ENCODE measurements around the gene TBRG4. TPM values are rescaled to one million over a fixed set of nuclear protein-coding genes. Genes with fewer than 3 reads are reported as not detected.

TBRG4 gene
- total RNA-seq, 4 donors from 2014 or later: 45.7 to 60.1 (median 53.7) TPM

DNA sequence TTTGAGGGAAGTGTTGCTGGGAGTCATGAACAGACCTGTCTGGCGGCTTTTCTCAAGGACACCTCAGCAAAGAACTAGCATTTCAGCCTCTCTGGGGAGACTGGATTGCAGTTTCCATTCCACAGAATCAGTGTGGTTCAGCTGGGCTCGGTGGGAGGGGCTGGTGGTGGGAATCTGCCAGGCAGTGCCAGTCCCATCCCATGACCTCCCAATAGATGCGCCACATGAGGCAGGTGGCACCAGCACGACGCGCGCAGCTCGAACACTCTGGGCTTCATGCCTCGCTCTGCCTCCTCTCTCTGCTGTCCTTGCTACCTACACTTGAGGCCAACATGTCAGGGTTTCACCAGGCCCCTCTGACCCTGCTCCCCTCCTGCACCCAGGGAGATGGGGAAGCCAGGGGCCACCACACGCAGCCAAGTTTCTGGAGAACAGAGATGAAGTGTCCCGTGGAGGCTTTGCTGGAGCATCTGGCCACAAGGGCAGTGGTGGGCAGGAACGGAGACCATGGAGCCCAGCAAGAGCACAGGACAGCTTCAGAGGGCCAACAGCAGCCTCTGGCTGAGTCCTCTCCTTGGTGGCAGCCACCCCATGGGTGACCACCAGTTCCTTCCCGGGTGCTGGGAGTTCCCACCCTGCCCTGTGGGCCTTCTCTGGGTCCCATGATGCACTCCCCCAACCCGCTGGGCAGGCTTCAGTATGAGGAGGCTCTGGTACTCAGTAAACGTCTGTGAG lies 25.0 kb downstream of the TBRG4 start:
- H3K36me3 ChIP-seq: peaks cover 0 to 16% (median 5%) of the 10 kb centered on the region in 4 donors
- no peaks in the 10 kb centered on the region for H3K27me3 ChIP-seq
- 85% methylated on average over 5 of the region's 15 CpGs for WGBS
- intact Hi-C loops (cut with DNase I): loop anchor here (10.0 kb wide), 1 partner anchor 82 kb away; the partner anchor contains the start of gene CCM2
- no peak overlapping the region for H3K4me3 ChIP-seq
- no peaks in the 10 kb centered on the region for H3K9me3 ChIP-seq
- H3K4me1 ChIP-seq: peaks cover 5 to 29% (median 28%) of the 10 kb centered on the region in 4 donors
- no peak for DNase-seq (ENCODE audit: extremely low spot score)
- TF ChIP-seq POLR2AphosphoS5 (IDR thresholded peaks at IDR 0.05): no peak
- no peak for TF ChIP-seq POLR2A (IDR thresholded peaks at IDR 0.05; ENCODE audit: low read depth)
- no peak for TF ChIP-seq EP300 (IDR thresholded peaks at IDR 0.05)
- TF ChIP-seq, protein P1, sequence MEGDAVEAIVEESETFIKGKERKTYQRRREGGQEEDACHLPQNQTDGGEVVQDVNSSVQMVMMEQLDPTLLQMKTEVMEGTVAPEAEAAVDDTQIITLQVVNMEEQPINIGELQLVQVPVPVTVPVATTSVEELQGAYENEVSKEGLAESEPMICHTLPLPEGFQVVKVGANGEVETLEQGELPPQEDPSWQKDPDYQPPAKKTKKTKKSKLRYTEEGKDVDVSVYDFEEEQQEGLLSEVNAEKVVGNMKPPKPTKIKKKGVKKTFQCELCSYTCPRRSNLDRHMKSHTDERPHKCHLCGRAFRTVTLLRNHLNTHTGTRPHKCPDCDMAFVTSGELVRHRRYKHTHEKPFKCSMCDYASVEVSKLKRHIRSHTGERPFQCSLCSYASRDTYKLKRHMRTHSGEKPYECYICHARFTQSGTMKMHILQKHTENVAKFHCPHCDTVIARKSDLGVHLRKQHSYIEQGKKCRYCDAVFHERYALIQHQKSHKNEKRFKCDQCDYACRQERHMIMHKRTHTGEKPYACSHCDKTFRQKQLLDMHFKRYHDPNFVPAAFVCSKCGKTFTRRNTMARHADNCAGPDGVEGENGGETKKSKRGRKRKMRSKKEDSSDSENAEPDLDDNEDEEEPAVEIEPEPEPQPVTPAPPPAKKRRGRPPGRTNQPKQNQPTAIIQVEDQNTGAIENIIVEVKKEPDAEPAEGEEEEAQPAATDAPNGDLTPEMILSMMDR (IDR thresholded peaks at IDR 0.05): no peak
- no peak overlapping the region for H3K27ac ChIP-seq (replicated peaks in 1 of 4)

DNA sequence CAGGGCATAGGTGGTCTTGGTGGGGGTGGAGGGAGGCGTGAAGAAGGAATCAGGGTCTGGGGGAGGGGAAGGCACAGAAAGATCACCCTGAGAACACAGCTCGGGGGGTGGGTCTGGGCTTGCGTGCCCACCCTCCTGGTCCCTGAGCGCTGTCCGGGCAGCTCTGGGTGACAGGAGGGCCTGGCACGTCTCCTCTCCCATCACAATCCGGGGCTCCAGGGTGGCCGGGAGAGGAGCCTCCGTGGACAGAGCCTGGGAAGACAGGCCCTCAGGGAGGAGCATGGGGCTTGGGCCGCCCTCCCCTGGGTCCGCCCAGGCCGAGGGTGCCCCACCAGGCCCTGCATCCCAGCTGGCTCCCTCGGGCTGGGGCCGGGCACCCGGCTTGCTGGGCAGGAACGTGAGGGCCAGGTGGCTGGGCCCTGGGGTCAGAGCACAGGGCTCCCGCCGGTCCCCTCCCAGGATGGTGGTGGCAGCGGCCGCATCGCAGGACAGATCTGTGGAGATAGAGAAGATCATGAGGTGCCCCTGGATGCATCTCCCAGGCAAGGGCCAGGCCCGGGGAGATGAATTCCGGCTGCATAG lies 25.8 kb downstream of the TBRG4 start:
- 91% methylated on average over 17 of the region's 23 CpGs for WGBS
- intact Hi-C loops (cut with DNase I): loop anchor here (10.0 kb wide), 1 partner anchor 81 kb away; the partner anchor contains the start of gene CCM2

DNA sequence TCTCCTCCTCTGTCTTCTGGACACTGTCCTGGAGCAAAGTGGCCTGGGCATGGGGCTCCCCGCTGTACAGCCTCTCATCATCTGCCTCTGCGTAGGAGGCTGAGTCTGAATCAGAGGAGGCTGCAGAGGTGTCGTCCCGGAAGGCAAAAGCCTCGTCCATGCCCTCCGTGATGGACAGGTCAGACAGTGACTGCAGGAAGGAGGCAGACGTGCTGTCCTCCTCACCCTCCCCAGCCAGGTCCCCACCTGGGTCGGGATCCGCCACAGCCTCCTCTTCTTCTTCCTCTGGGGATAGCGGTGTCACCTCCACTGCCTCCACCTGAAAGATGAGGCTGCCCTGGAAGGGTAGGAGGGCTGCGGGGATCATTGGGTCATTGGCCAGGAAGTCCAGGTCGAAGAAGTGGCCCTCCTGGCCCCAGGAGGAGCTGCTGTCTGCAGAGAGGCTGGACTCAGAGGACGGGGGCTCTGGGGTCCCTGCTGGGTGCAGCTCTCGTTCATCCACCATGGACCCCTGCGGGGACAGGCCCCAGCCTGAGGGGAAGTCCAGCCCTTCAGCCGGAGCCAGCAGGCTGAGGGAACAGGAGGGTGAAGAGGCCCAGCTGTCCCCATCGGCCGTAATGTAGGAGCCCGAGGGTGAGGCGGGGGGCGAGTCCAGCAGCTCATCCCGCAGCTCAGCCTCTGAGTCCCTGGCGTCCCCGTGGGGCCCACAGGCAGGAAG lies 26.4 kb downstream of the TBRG4 start:
- TF ChIP-seq POLR2AphosphoS5 (IDR thresholded peaks at IDR 0.05) (no peak), POLR2A (IDR thresholded peaks at IDR 0.05; ENCODE audit: low read depth) (no peak), EP300 (IDR thresholded peaks at IDR 0.05) (no peak)
- TF ChIP-seq, protein P1 (IDR thresholded peaks at IDR 0.05): no peak

More for the DNA sequence above, 25.8 kb downstream of the TBRG4 start:
- H3K9me3 ChIP-seq: no peaks in the 10 kb centered on the region
- TF ChIP-seq, protein P1 (IDR thresholded peaks at IDR 0.05): no peak
- peaks cover 5 to 29% (median 28%) of the 10 kb centered on the region in 4 donors for H3K4me1 ChIP-seq
- H3K36me3 ChIP-seq: peaks cover 0 to 16% (median 5%) of the 10 kb centered on the region in 4 donors
- H3K4me3 ChIP-seq: no peak overlapping the region
- H3K27me3 ChIP-seq: no peaks in the 10 kb centered on the region
- DNase-seq (ENCODE audit: extremely low spot score): no peak
- H3K27ac ChIP-seq (replicated peaks in 1 of 4): no peak overlapping the region

DNA sequence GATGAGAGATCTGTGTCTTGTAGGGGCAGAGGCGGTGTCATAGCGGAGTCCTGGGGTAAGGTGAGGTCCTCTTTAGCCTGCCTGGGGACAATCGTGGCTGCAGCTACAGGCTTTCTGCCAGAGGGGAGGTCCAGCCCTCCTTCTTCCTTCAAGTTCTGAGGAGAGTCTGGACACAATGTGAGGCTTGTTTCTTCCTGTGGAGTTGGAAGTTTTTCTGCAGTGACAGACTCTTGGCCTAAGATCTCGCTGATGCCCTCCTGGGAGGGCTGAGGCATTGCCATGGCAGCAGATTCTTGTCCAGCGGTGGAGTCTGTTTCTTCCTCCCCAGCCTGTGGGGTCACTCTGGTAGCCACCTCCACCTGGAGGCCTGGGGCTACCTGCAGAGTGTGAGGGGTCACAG lies 27.2 kb downstream of the TBRG4 start:
- Histone ChIP-seq H3K27ac (replicated peaks in 1 of 4) (no peak overlapping the region), H3K9me3 (no peaks in the 10 kb centered on the region), H3K36me3 (peaks cover 0 to 19% (median 8%) of the 10 kb centered on the region in 4 donors), H3K4me3 (no peak overlapping the region), H3K4me1 (peaks cover 5 to 24% (median 23%) of the 10 kb centered on the region in 4 donors), H3K27me3 (no peaks in the 10 kb centered on the region)
- WGBS: 69% methylated on average over 4 of the region's 5 CpGs
- no peak for DNase-seq (ENCODE audit: extremely low spot score)
- intact Hi-C loops (cut with DNase I): loop anchor here (10.0 kb wide), 1 partner anchor 80 kb away; the partner anchor contains the start of gene CCM2
- TF ChIP-seq, protein P1 (IDR thresholded peaks at IDR 0.05): no peak
- TF ChIP-seq POLR2A (IDR thresholded peaks at IDR 0.05; ENCODE audit: low read depth) (no peak), EP300 (IDR thresholded peaks at IDR 0.05) (no peak), POLR2AphosphoS5 (IDR thresholded peaks at IDR 0.05) (no peak)

More for the DNA sequence above, 26.4 kb downstream of the TBRG4 start:
- Histone ChIP-seq H3K4me1 (peaks cover 5 to 29% (median 28%) of the 10 kb centered on the region in 4 donors), H3K36me3 (peaks cover 0 to 17% (median 8%) of the 10 kb centered on the region in 4 donors), H3K27me3 (no peaks in the 10 kb centered on the region), H3K27ac (replicated peaks in 1 of 4) (no peak overlapping the region), H3K4me3 (no peak overlapping the region), H3K9me3 (no peaks in the 10 kb centered on the region)
- DNase-seq (ENCODE audit: extremely low spot score): no peak
- intact Hi-C loops (cut with DNase I): loop anchor here (10.0 kb wide), 1 partner anchor 80 kb away; the partner anchor contains the start of gene CCM2
- 73% methylated on average over 19 of the region's 24 CpGs for whole genome bisulfite sequencing

Measured in esophagus muscularis mucosa (tissue), 4 donors.